Large intestine (tissue), 12 donors: ENCODE results near the gene EFCAB3. TPM values are rescaled to one million over a fixed set of nuclear protein-coding genes. Genes with fewer than 3 reads are reported as not detected.
A peak's percentile ranks its signal among the peaks of the same experiment; 100 is the strongest.
"Not testable (repeated sequence)": the region's sequence is repeated elsewhere in the genome, so short reads cannot be mapped to it uniquely, and the experiment has no call there.

Source experiments
- DNase-seq, 2 donors: peaks; one replicate each; pipeline versions ENCODE4 v3.0.0 to v3.0.0-alpha.2; 2013
- H3K27ac ChIP-seq: one replicate; pipeline ENCODE4 v1.5.1; 2013; ENCODE audit warnings: low read length
- H3K27me3 ChIP-seq: 2 replicates; pipeline ENCODE4 v1.6.1; 2013; ENCODE audit warnings: low read length; ENCODE audit not compliant: control insufficient read depth, insufficient read depth
- H3K36me3 ChIP-seq: 2 replicates; pipeline ENCODE4 v1.6.1; 2013; ENCODE audit warnings: low read length; ENCODE audit not compliant: control insufficient read depth, insufficient read depth
- H3K4me1 ChIP-seq: one replicate; pipeline ENCODE4 v1.6.1; 2013; ENCODE audit warnings: low read length; ENCODE audit not compliant: control insufficient read depth, insufficient read depth
- H3K4me3 ChIP-seq: one replicate; pipeline ENCODE4 v1.5.1; 2013; ENCODE audit warnings: low read length
- H3K9me3 ChIP-seq: one replicate; pipeline ENCODE4 v1.6.1; 2013; ENCODE audit warnings: mild to moderate bottlenecking, low read depth, low read length, moderate library complexity; ENCODE audit not compliant: control insufficient read depth
- WGBS: methylation state at CpG from one replicate; pipeline ENCODE4 v1.1.5; 2013; ENCODE audit warnings: low lambda C conversion rate; ENCODE audit not compliant: insufficient coverage; 5-methylcytosine and 5-hydroxymethylcytosine counted together
- long read RNA-seq, 11 donors: transcript quantifications; one replicate each; lab custom pipeline, GENCODE V29; 2026
- polyA plus RNA-seq: library from polyadenylated mRNA; unstranded; fragments of 120-200 nt; gene quantifications from one replicate; pipeline ENCODE4 v1.2.1, GENCODE V29; 2013

Gene EFCAB3
- polyA plus RNA-seq: 0.03 TPM
- long read RNA-seq, donor 1: 0 reads
- long read RNA-seq, donor 2: 0 reads
- long read RNA-seq, donor 3: 0 reads
- long read RNA-seq, donor 4: 0 reads
- long read RNA-seq, donor 5: 0 reads
- long read RNA-seq, donor 6: 0 reads
- long read RNA-seq, donor 7: 0 reads
- long read RNA-seq, donor 8: 0 reads
- long read RNA-seq, donor 9: 0 reads
- long read RNA-seq, donor 10: 0 reads
- long read RNA-seq, donor 11: 0 reads

GRCh38 chr17:62380253-62380652 lies at the start of gene EFCAB3:
EFCAB3 (plus strand) TSS chr17:62380553; CDS start chr17:62382980, 2,427 bp downstream.
- Histone ChIP-seq H3K27ac (no peak within 1 kb of the TSS), H3K9me3 (no peaks in the 10 kb centered on the region), H3K4me3 (no peak within 1 kb of the TSS), H3K36me3 (no peaks in the 10 kb centered on the region), H3K27me3 (peaks cover 16% of the 10 kb centered on the region), H3K4me1 (no peaks in the 10 kb centered on the region)
- DNase-seq: no peak
- WGBS: 93% methylated on average over 2 of the region's 3 CpGs

- Histone ChIP-seq H3K4me1 (no peaks in the 10 kb centered on the region), H3K9me3 (no peaks in the 10 kb centered on the region), H3K36me3 (no peaks in the 10 kb centered on the region), H3K4me3 (no peak overlapping the region), H3K27me3 (no peaks in the 10 kb centered on the region), H3K27ac (no peak overlapping the region)
- no peak for DNase-seq
Measured at GRCh38 chr17:62336527-62336926, 43.8 kb upstream of the EFCAB3 start.

GRCh38 chr17:62343764-62344270 lies 36.5 kb upstream of the EFCAB3 start:
- 0% methylated on average over 1 of the region's 3 CpGs for WGBS
- Histone ChIP-seq H3K36me3 (no peaks in the 10 kb centered on the region), H3K9me3 (no peaks in the 10 kb centered on the region), H3K27ac (no peak overlapping the region), H3K27me3 (no peaks in the 10 kb centered on the region), H3K4me3 (no peak overlapping the region), H3K4me1 (no peaks in the 10 kb centered on the region)
- peak; percentile 55 to 78 for DNase-seq

- no peaks in the 10 kb centered on the region for H3K4me1 ChIP-seq
- 100% methylated on average over 1 of the region's 5 CpGs for WGBS
- H3K27ac ChIP-seq: no peak overlapping the region
- H3K4me3 ChIP-seq: no peak overlapping the region
- H3K27me3 ChIP-seq: no peaks in the 10 kb centered on the region
- H3K36me3 ChIP-seq: no peaks in the 10 kb centered on the region
- no peak for DNase-seq
- H3K9me3 ChIP-seq: no peaks in the 10 kb centered on the region
Measured at GRCh38 chr17:62351176-62351575, 29.2 kb upstream of the EFCAB3 start.

GRCh38 chr17:62366191-62366590 lies 14.2 kb upstream of the EFCAB3 start:
- WGBS: no CpG with 5 or more reads among the region's 2 CpGs
- no peak for DNase-seq
- Histone ChIP-seq H3K27ac (no peak overlapping the region), H3K4me3 (no peak overlapping the region), H3K4me1 (no peaks in the 10 kb centered on the region), H3K36me3 (no peaks in the 10 kb centered on the region), H3K27me3 (no peaks in the 10 kb centered on the region), H3K9me3 (no peaks in the 10 kb centered on the region)

- H3K4me3 ChIP-seq: no peak overlapping the region
- H3K27ac ChIP-seq: no peak overlapping the region
- H3K4me1 ChIP-seq: no peaks in the 10 kb centered on the region
- H3K9me3 ChIP-seq: no peaks in the 10 kb centered on the region
- no peak for DNase-seq
- WGBS: no CpG with 5 or more reads among the region's 18 CpGs
- H3K36me3 ChIP-seq: no peaks in the 10 kb centered on the region
- peaks cover 16% of the 10 kb centered on the region for H3K27me3 ChIP-seq
Measured at GRCh38 chr17:62381561-62381960, 1.2 kb downstream of the EFCAB3 start.

- Histone ChIP-seq H3K9me3 (no peaks in the 10 kb centered on the region), H3K36me3 (no peaks in the 10 kb centered on the region), H3K27ac (no peak overlapping the region), H3K4me1 (no peaks in the 10 kb centered on the region), H3K27me3 (peaks cover 2% of the 10 kb centered on the region), H3K4me3 (no peak overlapping the region)
- WGBS: 80% methylated on average over 1 of the region's 1 CpG
- no peak for DNase-seq
Measured at GRCh38 chr17:62388856-62389255, 8.5 kb downstream of the EFCAB3 start.

- Histone ChIP-seq H3K36me3 (no peaks in the 10 kb centered on the region), H3K4me3 (no peak overlapping the region), H3K27me3 (peaks cover 2% of the 10 kb centered on the region), H3K27ac (no peak overlapping the region), H3K9me3 (no peaks in the 10 kb centered on the region), H3K4me1 (no peaks in the 10 kb centered on the region)
- no CpG with 5 or more reads among the region's 1 CpG for WGBS
- DNase-seq: no peak
Measured at GRCh38 chr17:62392908-62393307, 12.6 kb downstream of the EFCAB3 start.

GRCh38 chr17:62398891-62399290 lies 18.5 kb downstream of the EFCAB3 start:
- Histone ChIP-seq H3K27ac (no peak overlapping the region), H3K9me3 (no peaks in the 10 kb centered on the region), H3K27me3 (no peaks in the 10 kb centered on the region), H3K36me3 (no peaks in the 10 kb centered on the region), H3K4me3 (no peak overlapping the region), H3K4me1 (no peaks in the 10 kb centered on the region)
- DNase-seq: no peak
- WGBS: no CpG with 5 or more reads among the region's 1 CpG

GRCh38 chr17:62405451-62405850 lies 25.1 kb downstream of the EFCAB3 start:
- 80% methylated on average over 1 of the region's 2 CpGs for WGBS
- no peak for DNase-seq
- H3K27ac ChIP-seq: no peak overlapping the region
- no peaks in the 10 kb centered on the region for H3K4me1 ChIP-seq
- H3K9me3 ChIP-seq: no peaks in the 10 kb centered on the region
- no peak overlapping the region for H3K4me3 ChIP-seq
- H3K27me3 ChIP-seq: no peaks in the 10 kb centered on the region
- no peaks in the 10 kb centered on the region for H3K36me3 ChIP-seq

- not testable (repeated sequence) for H3K27ac ChIP-seq, H3K27me3 ChIP-seq, DNase-seq, H3K4me1 ChIP-seq, H3K9me3 ChIP-seq, H3K36me3 ChIP-seq, H3K4me3 ChIP-seq
- no CpG with 5 or more reads among the region's 1 CpG for WGBS
Measured at GRCh38 chr17:62413090-62413489, 32.7 kb downstream of the EFCAB3 start.
